ENCODE measurements around the gene FAM9A. TPM values are rescaled to one million over a fixed set of nuclear protein-coding genes. Genes with fewer than 3 reads are reported as not detected.

The FAM9A gene
- total and polyA plus RNA-seq, 9 of the 15 experiments (the other 6 are each of a cell fraction or from before 2014, with no cell fraction given), result 0.07 TPM; not detected in 8

DNA sequence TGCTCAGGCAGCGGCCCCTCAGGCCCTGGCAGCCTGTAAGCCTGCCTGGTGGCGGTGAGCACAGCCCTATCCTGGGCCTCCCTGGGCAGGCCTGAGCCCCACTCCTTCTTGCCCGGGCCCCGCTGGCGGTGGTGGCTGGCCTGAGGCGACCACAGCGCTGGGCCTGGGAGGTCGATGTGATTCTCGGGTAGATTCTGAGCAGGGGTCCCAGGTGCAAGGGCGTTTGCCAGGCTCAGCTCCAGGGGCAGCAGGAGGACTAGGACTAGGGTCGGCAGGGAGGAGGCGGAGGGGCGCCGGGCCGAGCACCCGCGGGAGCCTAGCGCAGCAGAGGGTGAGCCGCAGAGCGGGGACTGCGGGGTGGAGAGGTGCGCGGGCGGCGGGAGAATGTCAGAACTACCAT is 17.0 kb downstream of the FAM9A start:
- no peak for ATAC-seq
- CTCF ChIA-PET (ENCODE audit: low intra/inter-chr PET ratio), result no interaction called here
- no TSS peak for BruUV-seq (replicated peaks)

More for the DNA sequence above, 17.0 kb downstream of the FAM9A start:
- H3K9me3 ChIP-seq (replicated peaks; ENCODE audit: control insufficient read depth, insufficient read depth, low read depth, low read length), result no peaks in the 10 kb centered on the region
- peaks cover 0 to 5% of the 10 kb centered on the region in 2 experiments; a peak in 2 of 5 replicates for H3K4me1 ChIP-seq (replicated peaks in 1 of 2; ENCODE audit: control insufficient read depth in 2 of 2, insufficient read depth in 2 of 2, low read length in 2 of 2)
- no peak overlapping the region for H3K27ac ChIP-seq (ENCODE audit: extremely low read depth, low read depth, low read length)
- no peak for FAIRE-seq
- no peaks in the 10 kb centered on the region for H3K9me1 ChIP-seq (ENCODE audit: control insufficient read depth, insufficient read depth, low read length)
- no peaks in the 10 kb centered on the region; a peak in 1 of 5 replicates for H3K27me3 ChIP-seq (ENCODE audit: control insufficient read depth in 2 of 2, insufficient read depth in 2 of 2, low read length in 2 of 2)
- WGBS (ENCODE audit: insufficient coverage, low coverage, missing lambda C conversion rate), result 13% methylated on average over 9 of the region's 25 CpGs
- POLR2A ChIA-PET, result no interaction called here
- DNase-seq (ENCODE audit: extremely low read depth in 1 of 4, low spot score in 3 of 4), result no peak
- TF ChIP-seq ESRRB (CRISPR knock-in tag; IDR thresholded peaks at IDR 0.05; ENCODE audit: borderline replicate concordance) (no peak), ZNF140 (CRISPR knock-in tag; IDR thresholded peaks at IDR 0.05) (no peak), ZNF274 (IDR thresholded peaks at IDR 0.05; ENCODE audit: borderline replicate concordance, low read depth, low read length) (no peak), STAG1 (CRISPR knock-in tag; IDR thresholded peaks at IDR 0.05; ENCODE audit: borderline replicate concordance) (no peak), RBFOX2 (IDR thresholded peaks at IDR 0.05; ENCODE audit: low read depth, low read length) (no peak), JUNB (CRISPR knock-in tag; conservative IDR thresholded peaks at IDR 0.05) (no peak), MXI1 (IDR thresholded peaks at IDR 0.05; ENCODE audit: low read depth, low read length) (no peak), STAT5B (CRISPR knock-in tag; IDR thresholded peaks at IDR 0.05) (no peak), MAFF (IDR thresholded peaks at IDR 0.05; ENCODE audit: low read length) (no peak), ZNF232 (CRISPR knock-in tag; IDR thresholded peaks at IDR 0.05) (no peak), CHCHD3 (CRISPR knock-in tag; IDR thresholded peaks at IDR 0.05) (no peak), RBM22 (IDR thresholded peaks at IDR 0.05; ENCODE audit: low read depth, low read length, poor library complexity, severe bottlenecking) (no peak), NEUROD1 (IDR thresholded peaks at IDR 0.05; ENCODE audit: borderline replicate concordance, low read depth, low read length, partially characterized antibody) (no peak), THRAP3 (IDR thresholded peaks at IDR 0.05; ENCODE audit: borderline replicate concordance) (no peak), ARID2 (IDR thresholded peaks at IDR 0.05) (no peak), ZNF707 (CRISPR knock-in tag; conservative IDR thresholded peaks at IDR 0.05) (no peak)
- TF ChIP-seq, protein P1, sequence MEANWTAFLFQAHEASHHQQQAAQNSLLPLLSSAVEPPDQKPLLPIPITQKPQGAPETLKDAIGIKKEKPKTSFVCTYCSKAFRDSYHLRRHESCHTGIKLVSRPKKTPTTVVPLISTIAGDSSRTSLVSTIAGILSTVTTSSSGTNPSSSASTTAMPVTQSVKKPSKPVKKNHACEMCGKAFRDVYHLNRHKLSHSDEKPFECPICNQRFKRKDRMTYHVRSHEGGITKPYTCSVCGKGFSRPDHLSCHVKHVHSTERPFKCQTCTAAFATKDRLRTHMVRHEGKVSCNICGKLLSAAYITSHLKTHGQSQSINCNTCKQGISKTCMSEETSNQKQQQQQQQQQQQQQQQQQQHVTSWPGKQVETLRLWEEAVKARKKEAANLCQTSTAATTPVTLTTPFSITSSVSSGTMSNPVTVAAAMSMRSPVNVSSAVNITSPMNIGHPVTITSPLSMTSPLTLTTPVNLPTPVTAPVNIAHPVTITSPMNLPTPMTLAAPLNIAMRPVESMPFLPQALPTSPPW (CRISPR knock-in tag; IDR thresholded peaks at IDR 0.05), result no peak
- TF ChIP-seq, protein P2, sequence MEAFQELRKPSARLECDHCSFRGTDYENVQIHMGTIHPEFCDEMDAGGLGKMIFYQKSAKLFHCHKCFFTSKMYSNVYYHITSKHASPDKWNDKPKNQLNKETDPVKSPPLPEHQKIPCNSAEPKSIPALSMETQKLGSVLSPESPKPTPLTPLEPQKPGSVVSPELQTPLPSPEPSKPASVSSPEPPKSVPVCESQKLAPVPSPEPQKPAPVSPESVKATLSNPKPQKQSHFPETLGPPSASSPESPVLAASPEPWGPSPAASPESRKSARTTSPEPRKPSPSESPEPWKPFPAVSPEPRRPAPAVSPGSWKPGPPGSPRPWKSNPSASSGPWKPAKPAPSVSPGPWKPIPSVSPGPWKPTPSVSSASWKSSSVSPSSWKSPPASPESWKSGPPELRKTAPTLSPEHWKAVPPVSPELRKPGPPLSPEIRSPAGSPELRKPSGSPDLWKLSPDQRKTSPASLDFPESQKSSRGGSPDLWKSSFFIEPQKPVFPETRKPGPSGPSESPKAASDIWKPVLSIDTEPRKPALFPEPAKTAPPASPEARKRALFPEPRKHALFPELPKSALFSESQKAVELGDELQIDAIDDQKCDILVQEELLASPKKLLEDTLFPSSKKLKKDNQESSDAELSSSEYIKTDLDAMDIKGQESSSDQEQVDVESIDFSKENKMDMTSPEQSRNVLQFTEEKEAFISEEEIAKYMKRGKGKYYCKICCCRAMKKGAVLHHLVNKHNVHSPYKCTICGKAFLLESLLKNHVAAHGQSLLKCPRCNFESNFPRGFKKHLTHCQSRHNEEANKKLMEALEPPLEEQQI (IDR thresholded peaks at IDR 0.05), result no peak
- intact Hi-C loops (cut with micrococcal nuclease), result no loop called here
- H3K79me2 ChIP-seq (ENCODE audit: control insufficient read depth, insufficient read depth, low read length), result no peaks in the 10 kb centered on the region
- H3K4me3 ChIP-seq, result no peak overlapping the region
- H2AFZ ChIP-seq (ENCODE audit: low read depth, low read length), result no peak overlapping the region
- H4K20me1 ChIP-seq (replicated peaks; ENCODE audit: control insufficient read depth, insufficient read depth, low read length), result no peaks in the 10 kb centered on the region
- H3K4me2 ChIP-seq (ENCODE audit: insufficient read depth, low read length), result no peak overlapping the region
- H3K36me3 ChIP-seq (ENCODE audit: control insufficient read depth, insufficient read depth, low read length), result no peaks in the 10 kb centered on the region
- H3K9ac ChIP-seq (ENCODE audit: insufficient read depth in 1 of 2, low read depth in 2 of 2, low read length in 2 of 2), result no peak overlapping the region
- in situ Hi-C loops (cut with MboI), result no loop called here

Measured in K562 (cell line).